KOPT-K1 (cell line): Measurements from ENCODE around the gene CREB1.

ENCODE experiments used
- H3K27ac ChIP-seq: fragments of 200-600 bp; sonication (generic); 2 replicates; pipeline ENCODE4 v1.5.1; 2016; ENCODE audit warnings: antibody characterized with exemption, mild to moderate bottlenecking, low read depth, low read length; ENCODE audit not compliant: poor library complexity, severe bottlenecking
- H3K36me3 ChIP-seq: fragments of 200-600 bp; sonication (generic); 2 replicates; pipeline ENCODE4 v1.5.1; 2017; ENCODE audit warnings: antibody characterized with exemption, mild to moderate bottlenecking, low read length, moderate library complexity; ENCODE audit not compliant: insufficient read depth
- H3K9me3 ChIP-seq: fragments of 200-600 bp; sonication (generic); 2 replicates; pipeline ENCODE4 v1.5.1; 2017; ENCODE audit warnings: antibody characterized with exemption, low read length, mild to moderate bottlenecking; ENCODE audit not compliant: insufficient read depth, poor library complexity, severe bottlenecking

CREB1 gene

GRCh38 chr2:207606399-207606798 lies 76.6 kb downstream of the CREB1 start:
- H3K9me3 ChIP-seq: no peaks in the 10 kb centered on the region
- peaks cover 65% of the 10 kb centered on the region for H3K36me3 ChIP-seq

GRCh38 chr2:207606829-207607228 lies 77.1 kb downstream of the CREB1 start:
- H3K36me3 ChIP-seq: peaks cover 61% of the 10 kb centered on the region
- H3K9me3 ChIP-seq: no peaks in the 10 kb centered on the region
- H3K27ac ChIP-seq: no peak overlapping the region

More at GRCh38 chr2:207606399-207606798, 76.6 kb downstream of the CREB1 start:
- H3K27ac ChIP-seq: no peak overlapping the region

- Histone ChIP-seq H3K36me3 (peaks cover 63% of the 10 kb centered on the region), H3K9me3 (no peaks in the 10 kb centered on the region), H3K27ac (no peak overlapping the region)
Observed at GRCh38 chr2:207612714-207613113, 83.0 kb downstream of the CREB1 start.

- Histone ChIP-seq H3K27ac (no peak overlapping the region), H3K9me3 (no peaks in the 10 kb centered on the region), H3K36me3 (peaks cover 64% of the 10 kb centered on the region)
Observed at GRCh38 chr2:207614824-207615223, 85.1 kb downstream of the CREB1 start.

GRCh38 chr2:207616185-207616584 lies 86.4 kb downstream of the CREB1 start:
- peaks cover 75% of the 10 kb centered on the region for H3K36me3 ChIP-seq
- H3K27ac ChIP-seq: no peak overlapping the region
- H3K9me3 ChIP-seq: no peaks in the 10 kb centered on the region

GRCh38 chr2:207617011-207617671 lies 87.4 kb downstream of the CREB1 start:
- Histone ChIP-seq H3K27ac (no peak overlapping the region), H3K36me3 (peaks cover 83% of the 10 kb centered on the region), H3K9me3 (no peaks in the 10 kb centered on the region)

- H3K36me3 ChIP-seq: peaks cover 72% of the 10 kb centered on the region
- H3K27ac ChIP-seq: no peak overlapping the region
- no peaks in the 10 kb centered on the region for H3K9me3 ChIP-seq
Observed at GRCh38 chr2:207619764-207620203, 90.0 kb downstream of the CREB1 start.

GRCh38 chr2:207621501-207622039 lies 91.8 kb downstream of the CREB1 start:
- Histone ChIP-seq H3K27ac (no peak overlapping the region), H3K9me3 (no peaks in the 10 kb centered on the region), H3K36me3 (peaks cover 57% of the 10 kb centered on the region)

GRCh38 chr2:207624185-207625013 lies 94.6 kb downstream of the CREB1 start:
- Histone ChIP-seq H3K36me3 (peaks cover 30% of the 10 kb centered on the region), H3K9me3 (no peaks in the 10 kb centered on the region), H3K27ac (peak overlapping the region; percentile 97)

- H3K36me3 ChIP-seq: peaks cover 24% of the 10 kb centered on the region
- H3K27ac ChIP-seq: peak within 1 kb of the TSS; percentile 97
- H3K9me3 ChIP-seq: no peaks in the 10 kb centered on the region
Observed at GRCh38 chr2:207625014-207625907, 95.5 kb downstream of the CREB1 start, which contains the start of gene METTL21A. TSS of gene METTL21A (minus strand) at chr2:207625394. CDS start at chr2:207624375, 1,019 bp downstream.

- H3K36me3 ChIP-seq: no peaks in the 10 kb centered on the region
- H3K27ac ChIP-seq: no peak overlapping the region
- H3K9me3 ChIP-seq: no peaks in the 10 kb centered on the region
Observed at GRCh38 chr2:207629553-207629952, 99.8 kb downstream of the CREB1 start.

GRCh38 chr2:207630491-207630890 lies 100.7 kb downstream of the CREB1 start:
- H3K27ac ChIP-seq: no peak overlapping the region
- H3K36me3 ChIP-seq: no peaks in the 10 kb centered on the region
- H3K9me3 ChIP-seq: no peaks in the 10 kb centered on the region

GRCh38 chr2:207632575-207633493 lies 103.1 kb downstream of the CREB1 start:
- H3K36me3 ChIP-seq: no peaks in the 10 kb centered on the region
- H3K27ac ChIP-seq: no peak overlapping the region
- H3K9me3 ChIP-seq: no peaks in the 10 kb centered on the region

GRCh38 chr2:207633686-207634085 lies 103.9 kb downstream of the CREB1 start:
- H3K36me3 ChIP-seq: no peaks in the 10 kb centered on the region
- H3K9me3 ChIP-seq: no peaks in the 10 kb centered on the region
- H3K27ac ChIP-seq: no peak overlapping the region
